H9 (cell line): Measurements from ENCODE around the gene SPOCK3. TPM values are rescaled to one million over a fixed set of nuclear protein-coding genes. Genes with fewer than 3 reads are reported as not detected.

Experiments
- DNase-seq: peaks from one replicate; pipeline ENCODE4 v3.0.0-alpha.2; 2017
- H2AFZ ChIP-seq: one replicate; pipeline ENCODE4 v1.6.1; 2013; ENCODE audit warnings: mild to moderate bottlenecking, low read length, control low read depth, moderate library complexity
- H2AK5ac ChIP-seq: 2 replicates; pipeline ENCODE4 v1.6.1; 2013; ENCODE audit warnings: low read length, control low read depth, mixed read lengths; ENCODE audit not compliant: insufficient read length
- H2BK120ac ChIP-seq: one replicate; pipeline ENCODE4 v1.6.1; 2013; ENCODE audit warnings: low read depth, mild to moderate bottlenecking, low read length, control low read depth, inconsistent platforms; ENCODE audit not compliant: poor library complexity, severe bottlenecking
- H2BK12ac ChIP-seq: 2 replicates; pipeline ENCODE4 v1.6.1; 2013; ENCODE audit warnings: low read length, control low read depth, mixed read lengths, low read depth; ENCODE audit not compliant: insufficient read length
- H2BK15ac ChIP-seq: 2 replicates; pipeline ENCODE4 v1.6.1; 2013; ENCODE audit warnings: low read depth, low read length, control low read depth
- H2BK20ac ChIP-seq: one replicate; pipeline ENCODE4 v1.6.1; 2013; ENCODE audit warnings: low read depth, mild to moderate bottlenecking, low read length, control low read depth, inconsistent platforms; ENCODE audit not compliant: poor library complexity, severe bottlenecking
- H2BK5ac ChIP-seq: 2 replicates; pipeline ENCODE4 v1.6.1; 2013; ENCODE audit warnings: low read length, control low read depth, mixed read lengths; ENCODE audit not compliant: insufficient read length
- H3K14ac ChIP-seq: 2 replicates; pipeline ENCODE4 v1.6.1; 2013; ENCODE audit warnings: low read length, control low read depth; ENCODE audit not compliant: insufficient read depth
- H3K18ac ChIP-seq: 2 replicates; pipeline ENCODE4 v1.6.1; 2013; ENCODE audit warnings: low read depth, mild to moderate bottlenecking, mixed read lengths, low read length, control low read depth; ENCODE audit not compliant: insufficient read length
- H3K23ac ChIP-seq: 2 replicates; pipeline ENCODE4 v1.6.1; 2013; ENCODE audit warnings: low read length, control low read depth, mixed read lengths, low read depth; ENCODE audit not compliant: insufficient read length
- H3K23me2 ChIP-seq: 2 replicates; pipeline ENCODE4 v1.6.1; 2013; ENCODE audit warnings: low read depth, mild to moderate bottlenecking, mixed read lengths, low read length, control low read depth; ENCODE audit not compliant: insufficient read length, poor library complexity, severe bottlenecking
- H3K27ac ChIP-seq: 2 replicates; pipeline ENCODE4 v1.5.1; 2013; ENCODE audit warnings: low read length, control low read depth, mixed read lengths, low read depth; ENCODE audit not compliant: insufficient read length
- H3K27me3 ChIP-seq: 2 replicates; pipeline ENCODE4 v1.6.1; 2013; ENCODE audit warnings: low read length, control low read depth, inconsistent platforms; ENCODE audit not compliant: insufficient read depth
- H3K4ac ChIP-seq: 2 replicates; pipeline ENCODE4 v1.6.1; 2013; ENCODE audit warnings: low read depth, mild to moderate bottlenecking, control low read depth, inconsistent platforms, low read length, moderate library complexity
- H3K4me1 ChIP-seq: 2 replicates; pipeline ENCODE4 v1.6.1; 2013; ENCODE audit warnings: low read length, control low read depth, inconsistent platforms; ENCODE audit not compliant: insufficient read depth
- H3K4me2 ChIP-seq: 2 replicates; pipeline ENCODE4 v1.6.1; 2013; ENCODE audit warnings: low read length, control low read depth, mixed read lengths; ENCODE audit not compliant: insufficient read length, insufficient read depth
- H3K56ac ChIP-seq: 2 replicates; pipeline ENCODE4 v1.6.1; 2013; ENCODE audit warnings: low read depth, mild to moderate bottlenecking, mixed read lengths, low read length, control low read depth; ENCODE audit not compliant: insufficient read length
- H3K79me1 ChIP-seq: 2 replicates; pipeline ENCODE4 v1.6.1; 2013; ENCODE audit warnings: low read depth, mild to moderate bottlenecking, moderate library complexity, low read length, control low read depth, inconsistent platforms; ENCODE audit not compliant: insufficient read depth, poor library complexity, severe bottlenecking
- H3K79me2 ChIP-seq: 2 replicates; pipeline ENCODE4 v1.6.1; 2013; ENCODE audit warnings: low read length, control low read depth, inconsistent platforms; ENCODE audit not compliant: insufficient read depth
- H3K9ac ChIP-seq: 2 replicates; pipeline ENCODE4 v1.6.1; 2013; ENCODE audit warnings: low read length, control low read depth, mixed read lengths; ENCODE audit not compliant: insufficient read length; ENCODE audit errors: extremely low read depth
- H3K9me3 ChIP-seq: one replicate; pipeline ENCODE4 v1.6.1; 2013; ENCODE audit warnings: low read depth, low read length, inconsistent platforms; ENCODE audit not compliant: control insufficient read depth
- H3T11ph ChIP-seq: one replicate; pipeline ENCODE4 v1.6.1; 2013; ENCODE audit warnings: mild to moderate bottlenecking, low read length, control low read depth, inconsistent platforms
- H4K20me1 ChIP-seq: one replicate; pipeline ENCODE4 v1.6.1; 2013; ENCODE audit not compliant: control insufficient read depth, insufficient read length, insufficient read depth
- H4K5ac ChIP-seq: 2 replicates; pipeline ENCODE4 v1.6.1; 2013; ENCODE audit warnings: low read depth, mild to moderate bottlenecking, mixed read lengths, low read length, control low read depth; ENCODE audit not compliant: insufficient read length
- H4K8ac ChIP-seq: replicated peaks from 2 replicates; pipeline ENCODE4 v1.6.1; 2013; ENCODE audit warnings: low read length, control low read depth, mixed read lengths, low read depth; ENCODE audit not compliant: insufficient read length
- H4K91ac ChIP-seq: 2 replicates; pipeline ENCODE4 v1.6.1; 2013; ENCODE audit warnings: low read depth, mild to moderate bottlenecking, moderate library complexity, mixed read lengths, low read length, control low read depth; ENCODE audit not compliant: insufficient read length
- H3K27ac Mint-ChIP-seq, 3 experiments: 2 replicates in 2 of 3; 3 replicates in 1 of 3; pipeline ENCODE4 v1.8.0; 2020 to 2021; ENCODE audit warnings: mixed read lengths in 3 of 3, mild to moderate bottlenecking in 1 of 3, moderate library complexity in 1 of 3
- H3K27me3 Mint-ChIP-seq: 2 replicates; pipeline ENCODE4 v1.8.0; 2021; ENCODE audit warnings: low read depth, mild to moderate bottlenecking, moderate library complexity, mixed read lengths
- H3K36me3 Mint-ChIP-seq, 3 experiments: 2 replicates in 2 of 3; 3 replicates in 1 of 3; pipeline ENCODE4 v1.8.0; 2020 to 2021; ENCODE audit warnings: low read depth in 3 of 3, mixed read lengths in 3 of 3; ENCODE audit not compliant: insufficient read depth in 1 of 3
- H3K4me1 Mint-ChIP-seq, 2 experiments: 2 replicates each; pipeline ENCODE4 v1.8.0; 2020; ENCODE audit warnings: mixed read lengths in 2 of 2
- H3K4me3 Mint-ChIP-seq, 2 experiments: 2 replicates in 1 of 2; 3 replicates in 1 of 2; pipeline ENCODE4 v1.8.0; 2020 to 2021; ENCODE audit warnings: mild to moderate bottlenecking in 2 of 2, mixed read lengths in 2 of 2, moderate library complexity in 1 of 2
- H3K9me3 Mint-ChIP-seq, 2 experiments: 2 replicates in 1 of 2; 3 replicates in 1 of 2; pipeline ENCODE4 v1.8.0; 2020; ENCODE audit warnings: mild to moderate bottlenecking in 2 of 2, mixed read lengths in 2 of 2, moderate library complexity in 1 of 2
- WGBS: extraction: QIAGEN DNeasy Blood & Tissue Kit; methylation state at CpG from one replicate; pipeline ENCODE4 v1.1.7; 2013; ENCODE audit warnings: missing lambda C conversion rate, low lambda C conversion rate, mixed read lengths; ENCODE audit not compliant: insufficient read length; ENCODE audit errors: extremely low coverage; 5-methylcytosine and 5-hydroxymethylcytosine counted together
- total RNA-seq: library from RNA; stranded (reverse); gene quantifications from 2 replicates; pipeline ENCODE4 v1.2.1, GENCODE V29; 2021
- TF ChIP-seq, protein P1 (sequence below): fragments of 200-600 bp; sonication (generic); conservative IDR thresholded peaks from 3 replicates; pipeline ENCODE4 v1.8.0; 2021; ENCODE audit warnings: antibody characterized with exemption, mild to moderate bottlenecking

SPOCK3 gene
- total RNA-seq, 1 experiment from 2014 or later = 0.28 TPM

DNA sequence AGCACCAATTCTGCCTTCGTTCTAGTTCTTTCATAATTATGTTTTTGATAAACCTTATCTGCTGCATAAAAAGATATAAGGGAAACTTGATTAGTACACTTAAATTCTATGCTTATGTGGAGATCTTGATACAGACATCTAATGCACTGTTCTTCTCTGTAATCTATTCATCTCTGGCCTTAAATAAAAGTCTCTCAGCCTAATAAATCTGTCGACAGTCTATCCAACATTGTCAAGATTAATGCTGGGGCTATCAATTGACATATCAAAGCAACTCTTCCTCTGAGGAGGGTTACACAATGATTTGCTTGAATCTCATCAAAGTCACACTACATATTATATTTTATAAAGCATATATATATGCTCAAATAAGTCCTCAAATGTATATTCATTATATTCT, 545.5 kb downstream of the SPOCK3 start:
- no peak overlapping the region for H3T11ph ChIP-seq
- Mint-ChIP-seq H3K27me3 (no peaks in the 10 kb centered on the region), H3K9me3 (no peaks in the 10 kb centered on the region), H3K4me1 (peaks cover 7 to 17% of the 10 kb centered on the region in 2 experiments), H3K4me3 (no peak overlapping the region), H3K27ac (no peak overlapping the region), H3K36me3 (no peaks in the 10 kb centered on the region)
- no peak overlapping the region for H2BK120ac ChIP-seq
- H3K9me3 ChIP-seq = no peaks in the 10 kb centered on the region
- TF ChIP-seq, protein P1, sequence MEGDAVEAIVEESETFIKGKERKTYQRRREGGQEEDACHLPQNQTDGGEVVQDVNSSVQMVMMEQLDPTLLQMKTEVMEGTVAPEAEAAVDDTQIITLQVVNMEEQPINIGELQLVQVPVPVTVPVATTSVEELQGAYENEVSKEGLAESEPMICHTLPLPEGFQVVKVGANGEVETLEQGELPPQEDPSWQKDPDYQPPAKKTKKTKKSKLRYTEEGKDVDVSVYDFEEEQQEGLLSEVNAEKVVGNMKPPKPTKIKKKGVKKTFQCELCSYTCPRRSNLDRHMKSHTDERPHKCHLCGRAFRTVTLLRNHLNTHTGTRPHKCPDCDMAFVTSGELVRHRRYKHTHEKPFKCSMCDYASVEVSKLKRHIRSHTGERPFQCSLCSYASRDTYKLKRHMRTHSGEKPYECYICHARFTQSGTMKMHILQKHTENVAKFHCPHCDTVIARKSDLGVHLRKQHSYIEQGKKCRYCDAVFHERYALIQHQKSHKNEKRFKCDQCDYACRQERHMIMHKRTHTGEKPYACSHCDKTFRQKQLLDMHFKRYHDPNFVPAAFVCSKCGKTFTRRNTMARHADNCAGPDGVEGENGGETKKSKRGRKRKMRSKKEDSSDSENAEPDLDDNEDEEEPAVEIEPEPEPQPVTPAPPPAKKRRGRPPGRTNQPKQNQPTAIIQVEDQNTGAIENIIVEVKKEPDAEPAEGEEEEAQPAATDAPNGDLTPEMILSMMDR = no peak
- no peaks in the 10 kb centered on the region for H4K20me1 ChIP-seq
- H3K14ac ChIP-seq = no peak overlapping the region
- no peaks in the 10 kb centered on the region for H3K27me3 ChIP-seq
- no peak overlapping the region for H2BK5ac ChIP-seq
- no peak overlapping the region for H3K9ac ChIP-seq
- DNase-seq = no peak
- H3K79me2 ChIP-seq = no peaks in the 10 kb centered on the region
- no peaks in the 10 kb centered on the region for H3K79me1 ChIP-seq
- no peak overlapping the region for H4K91ac ChIP-seq
- H3K56ac ChIP-seq = no peak overlapping the region
- no peak overlapping the region for H3K23ac ChIP-seq
- no CpG with 5 or more reads among the region's 2 CpGs for WGBS
- H3K27ac ChIP-seq = no peak overlapping the region
- no peak overlapping the region for H4K8ac ChIP-seq
- H3K4ac ChIP-seq = no peak overlapping the region
- no peak overlapping the region for H4K5ac ChIP-seq
- 0 out of 2 replicates have a peak, but pooled peaks cover 2% of the 10 kb centered on the region for H3K4me1 ChIP-seq
- H2AK5ac ChIP-seq = no peak overlapping the region
- H2AFZ ChIP-seq = no peak overlapping the region
- H3K4me2 ChIP-seq = no peak overlapping the region
- H2BK20ac ChIP-seq = no peak overlapping the region
- H3K23me2 ChIP-seq = no peaks in the 10 kb centered on the region
- no peak overlapping the region for H2BK12ac ChIP-seq
- no peak overlapping the region for H3K18ac ChIP-seq
- H2BK15ac ChIP-seq = no peak overlapping the region
